Testis (tissue), 3 donors: ENCODE results near the gene NCBP3. TPM values are rescaled to one million over a fixed set of nuclear protein-coding genes. Genes with fewer than 3 reads are reported as not detected.

Experiments
- DNase-seq: peaks from one replicate; pipeline ENCODE4 v3.0.0-alpha.2; 2019
- H3K27ac ChIP-seq, 2 donors: fragments of 200-600 bp; sonication (generic); one replicate each; pipeline ENCODE4 v1.5.1; 2019
- H3K27me3 ChIP-seq: fragments of 200-600 bp; sonication (generic); one replicate; pipeline ENCODE4 v1.5.1; 2019
- H3K36me3 ChIP-seq: fragments of 200-600 bp; sonication (generic); one replicate; pipeline ENCODE4 v1.5.1; 2017; ENCODE audit warnings: low read depth; ENCODE audit errors: missing control alignments
- H3K4me1 ChIP-seq: fragments of 200-600 bp; sonication (generic); one replicate; pipeline ENCODE4 v1.5.1; 2019
- H3K4me3 ChIP-seq, 2 donors: fragments of 200-600 bp; sonication (generic); one replicate each; pipeline ENCODE4 v1.5.1; 2017 to 2019
- H3K9me3 ChIP-seq: fragments of 200-600 bp; sonication (generic); one replicate; pipeline ENCODE4 v1.5.1; 2017
- CTCF ChIP-seq, 3 experiments: fragments of 450-650 bp in 2 of 3; fragments of 200-600 bp in 1 of 3; sonication (generic) in 1 of 3; IDR thresholded peaks; one replicate each; pipeline ENCODE4 v1.5.1; 2016 to 2019; ENCODE audit warnings: antibody characterized with exemption in 3 of 3, mild to moderate bottlenecking in 2 of 3, moderate library complexity in 1 of 3
- POLR2A ChIP-seq: fragments of 450-650 bp; IDR thresholded peaks from one replicate; pipeline ENCODE4 v1.6.1; 2017; ENCODE audit warnings: antibody characterized with exemption, mild to moderate bottlenecking, moderate library complexity
- WGBS, 2 donors: methylation state at CpG; one replicate each; pipeline ENCODE4 v1.1.5; 2018; 5-methylcytosine and 5-hydroxymethylcytosine counted together
- intact Hi-C: fragments of 100-400 bp; cut with DNase I; formaldehyde crosslinking; loops from one replicate; pipeline ENCODE4 v1.15.1; 2023; ENCODE audit warnings: low total_unique reads
- polyA plus RNA-seq: library from polyadenylated mRNA; stranded (reverse); fragments of 350-450 nt; fragmentation: Illumina TruSeq; extraction: RNeasy Lipid Tissue Mini Kit (QIAGEN cat#74804); gene quantifications from one replicate; pipeline ENCODE4 v1.2.3, GENCODE V29; 2014; ENCODE audit warnings: low read depth, low replicate concordance; ENCODE audit not compliant: insufficient read depth
- total RNA-seq, 2 donors: library from RNA; depleted of rRNA; stranded (reverse); fragments of >200 nt; gene quantifications; one replicate each; pipeline ENCODE4 v1.2.3, GENCODE V29; 2016

Gene NCBP3
- total and polyA plus RNA-seq, 3 donors from 2014 or later = 37.2 to 61.6 (median 37.7) TPM

DNA sequence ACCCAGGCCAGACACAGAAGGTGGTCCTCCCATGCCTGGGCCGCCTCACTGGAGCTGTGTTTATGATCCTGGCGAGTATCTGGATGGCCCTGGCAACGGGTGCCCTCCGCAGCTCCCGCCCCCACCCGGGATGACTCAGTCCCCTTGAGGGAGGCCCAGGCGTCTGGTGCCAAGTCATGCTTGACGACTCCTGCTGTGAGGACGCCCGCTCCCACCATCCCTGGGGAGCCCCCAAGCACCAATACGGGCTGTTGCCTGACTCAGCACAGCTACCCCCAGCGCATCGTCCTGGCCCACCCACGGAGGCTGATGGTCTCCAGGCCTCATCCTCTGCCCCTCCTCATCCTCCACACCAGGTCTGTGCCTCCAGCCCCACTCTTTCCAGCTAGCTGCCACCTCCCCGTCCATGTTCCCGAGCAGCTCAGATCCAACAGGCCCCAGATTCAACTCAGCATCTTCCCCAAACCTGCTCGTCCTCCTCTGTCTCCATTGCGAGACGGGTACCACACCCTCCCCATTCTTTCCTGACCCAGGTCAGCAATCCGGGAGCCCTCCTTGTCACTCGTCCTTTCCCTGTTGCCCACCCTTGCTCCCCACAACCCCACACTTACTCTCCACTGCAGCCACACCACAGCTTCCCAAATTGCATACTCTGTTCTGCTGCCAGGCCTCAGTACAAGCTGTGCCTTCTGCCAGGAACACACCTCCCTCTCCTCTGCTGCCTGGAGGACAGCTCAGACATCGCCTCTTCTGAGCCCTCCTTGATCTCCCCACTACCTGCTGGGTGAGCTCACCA, 44.2 kb upstream of the NCBP3 start:
- intact Hi-C loops = no loop called here
- peak; percentile 71 for DNase-seq
- no peaks in the 10 kb centered on the region for H3K27me3 ChIP-seq
- WGBS, 2 donors = 62 to 69% methylated on average over 11 to 15 of the region's 22 CpGs
- no peak overlapping the region for H3K4me3 ChIP-seq
- peaks cover 52% of the 10 kb centered on the region for H3K4me1 ChIP-seq
- H3K36me3 ChIP-seq = no peaks in the 10 kb centered on the region
- TF ChIP-seq CTCF (IDR thresholded peaks at IDR 0.05) = no peak
- no peak for TF ChIP-seq POLR2A
- peak overlapping the region; percentile 31 to 86 for H3K27ac ChIP-seq
- no peaks in the 10 kb centered on the region for H3K9me3 ChIP-seq

DNA sequence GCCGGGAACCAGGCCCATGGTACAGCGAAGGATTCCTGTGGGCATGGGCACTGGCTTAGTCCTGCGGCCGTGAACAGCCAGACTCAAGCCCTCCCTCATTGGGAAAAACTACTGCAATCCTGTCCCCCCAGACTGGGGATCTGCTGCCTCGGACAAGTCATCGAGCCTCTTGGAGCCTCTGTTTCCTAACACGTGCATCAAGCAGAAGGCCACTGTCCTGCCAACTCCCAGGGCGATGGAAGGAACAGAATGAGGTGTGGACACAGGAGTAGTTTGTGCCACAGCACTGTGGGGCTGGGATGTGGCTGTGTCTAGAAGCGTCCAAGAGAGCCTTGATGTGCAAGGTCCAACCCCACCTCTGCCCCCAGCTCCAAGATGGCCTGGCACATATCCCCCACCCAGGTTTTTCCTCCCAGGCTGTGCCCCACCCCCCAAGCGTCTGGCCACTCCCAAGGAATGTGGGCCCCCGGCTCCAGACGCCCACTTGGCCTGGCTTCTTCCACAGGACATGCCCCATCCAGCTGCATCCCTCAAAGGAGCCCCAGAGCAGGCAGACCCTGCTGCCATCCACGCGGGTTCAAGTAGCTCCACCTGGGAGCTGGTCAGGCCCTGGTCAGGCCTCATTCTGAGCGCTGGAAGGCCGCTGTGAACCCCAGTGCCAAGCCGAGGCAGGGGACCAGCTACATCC, 43.4 kb upstream of the NCBP3 start:
- TF ChIP-seq POLR2A = no peak
- TF ChIP-seq CTCF (IDR thresholded peaks at IDR 0.05) = no peak
- whole genome bisulfite sequencing, 2 donors = 93 to 100% methylated on average over 2 to 17 of the region's 17 CpGs
- Histone ChIP-seq H3K36me3 (no peaks in the 10 kb centered on the region), H3K4me1 (peaks cover 43% of the 10 kb centered on the region), H3K9me3 (no peaks in the 10 kb centered on the region), H3K27ac (peak overlapping the region; percentile 31 to 86), H3K4me3 (no peak overlapping the region), H3K27me3 (no peaks in the 10 kb centered on the region)
- DNase-seq = no peak
- intact Hi-C loops = no loop called here

- H3K36me3 ChIP-seq = no peaks in the 10 kb centered on the region
- H3K4me1 ChIP-seq = peaks cover 34% of the 10 kb centered on the region
- no peaks in the 10 kb centered on the region for H3K27me3 ChIP-seq
- H3K4me3 ChIP-seq = no peak overlapping the region
- DNase-seq = peak; percentile 87
- WGBS, 2 donors = 68 to 76% methylated on average over 12 to 49 of the region's 50 CpGs
- TF ChIP-seq CTCF (IDR thresholded peaks at IDR 0.05) = no peak
- TF ChIP-seq POLR2A = no peak
- intact Hi-C loops = no loop called here
- H3K9me3 ChIP-seq = no peaks in the 10 kb centered on the region
- H3K27ac ChIP-seq = peak overlapping the region; percentile 31 to 86
Observed at GRCh38 chr17:3888343-3889171, 42.5 kb upstream of the NCBP3 start.

- H3K4me1 ChIP-seq = peaks cover 32% of the 10 kb centered on the region
- H3K4me3 ChIP-seq = no peak overlapping the region
- intact Hi-C loops = no loop called here
- WGBS, 2 donors = 78 to 84% methylated on average over 9 of the region's 9 CpGs
- no peaks in the 10 kb centered on the region for H3K27me3 ChIP-seq
- H3K36me3 ChIP-seq = no peaks in the 10 kb centered on the region
- H3K9me3 ChIP-seq = no peaks in the 10 kb centered on the region
- peak overlapping the region; percentile 31 to 86 for H3K27ac ChIP-seq
- DNase-seq = no peak
- TF ChIP-seq POLR2A = no peak
- no peak for TF ChIP-seq CTCF (IDR thresholded peaks at IDR 0.05)
Observed at GRCh38 chr17:3887804-3888203, 41.8 kb upstream of the NCBP3 start.
